GM12878 (cell line): ENCODE measurements around the gene SNCAIP. TPM values are rescaled to one million over a fixed set of nuclear protein-coding genes. Genes with fewer than 3 reads are reported as not detected.
A peak's percentile ranks its signal among the peaks of the same experiment; 100 is the strongest.

ENCODE experiments used
- ATAC-seq: fragments of 200-7000 bp; cut with Tn5 transposase; 3 replicates; pipeline ENCODE4 v1.9.1; 2020; ENCODE audit warnings: mild to moderate bottlenecking, moderate library complexity
- BruUV-seq: library from RNA; stranded (reverse); fragments of 400-500 nt; replicated peaks from 2 replicates; lab custom pipeline; 2021; lab: Mats Ljungman, UMichigan
- CTCF ChIA-PET: fragments of 300-600 bp; sonication (Branson Sonifier 250); formaldehyde crosslinking; extraction: SDS; loops from one replicate; lab custom pipeline; 2021; ENCODE audit warnings: inconsistent platforms; lab: Yijun Ruan, JAX
- POLR2A ChIA-PET: fragments of 350-600 bp; formaldehyde crosslinking; extraction: SDS; loops from one replicate; lab custom pipeline; 2021; ENCODE audit warnings: inconsistent platforms; lab: Charles Lee
- RAD21 ChIA-PET: fragments of 300-600 bp; sonication (Branson Sonifier 250); formaldehyde crosslinking; loops from one replicate; lab custom pipeline; 2023; ENCODE audit warnings: antibody characterized with exemption; ENCODE audit not compliant: unreplicated experiment; lab: Charles Lee
- SMC1A ChIA-PET: fragments of 300-600 bp; sonication (Branson Sonifier 250); formaldehyde crosslinking; loops from one replicate; lab custom pipeline; 2023; ENCODE audit not compliant: unreplicated experiment, uncharacterized antibody; lab: Charles Lee
- DNase-seq: peaks from one replicate; pipeline ENCODE4 v3.0.0-alpha.2; 2011; ENCODE audit warnings: low read depth, low spot score
- FAIRE-seq: peaks from 3 replicates; lab custom pipeline; 2011; peaks lifted over from hg19 to GRCh38; lab: Jason Lieb, UNC
- H2AFZ ChIP-seq: 2 replicates; pipeline ENCODE4 v1.6.0; 2011; ENCODE audit warnings: low read depth, low read length, control low read depth; ENCODE audit not compliant: control insufficient read depth
- H3K27ac ChIP-seq: 2 replicates; pipeline ENCODE4 v1.5.1; 2011; ENCODE audit warnings: control low read depth; ENCODE audit not compliant: control insufficient read depth, insufficient read depth
- H3K27me3 ChIP-seq, 2 experiments: replicated peaks in 1 of 2; 2 replicates each; pipeline versions ENCODE4 v1.6.0 to v1.6.1; 2011; ENCODE audit warnings: low read length in 1 of 2; ENCODE audit not compliant: control insufficient read depth in 2 of 2, insufficient read depth in 2 of 2
- H3K36me3 ChIP-seq, 2 experiments: 2 replicates each; pipeline ENCODE4 v1.5.1; 2011; ENCODE audit warnings: low read length in 1 of 2; ENCODE audit not compliant: control insufficient read depth in 2 of 2, insufficient read depth in 2 of 2
- H3K4me1 ChIP-seq: 2 replicates; pipeline ENCODE4 v1.6.1; 2011; ENCODE audit warnings: mild to moderate bottlenecking, low read length, moderate library complexity, mixed read lengths; ENCODE audit not compliant: control insufficient read depth, insufficient read depth
- H3K4me2 ChIP-seq: 2 replicates; pipeline ENCODE4 v1.6.0; 2011; ENCODE audit warnings: control low read depth; ENCODE audit not compliant: control insufficient read depth, insufficient read depth
- H3K4me3 ChIP-seq: fragments of 200-600 bp; sonication (generic); 2 replicates; pipeline ENCODE4 v1.5.1; 2016
- H3K79me2 ChIP-seq: 2 replicates; pipeline ENCODE4 v1.6.0; 2011; ENCODE audit warnings: low read length; ENCODE audit not compliant: control insufficient read depth, insufficient read depth
- H3K9ac ChIP-seq: 2 replicates; pipeline ENCODE4 v1.8.0; 2011; ENCODE audit warnings: low read length, control low read depth, mixed read lengths; ENCODE audit not compliant: control insufficient read depth, insufficient read depth
- H3K9me3 ChIP-seq: replicated peaks from 3 replicates; pipeline ENCODE4 v1.5.1; 2011; ENCODE audit warnings: mild to moderate bottlenecking, low read length; ENCODE audit not compliant: control insufficient read depth, insufficient read depth
- H4K20me1 ChIP-seq: 2 replicates; pipeline ENCODE4 v1.6.0; 2011; ENCODE audit not compliant: control insufficient read depth, insufficient read depth
- BACH1 ChIP-seq: fragments of 450-650 bp; IDR thresholded peaks from 2 replicates; pipeline ENCODE4 v1.6.1; 2017; ENCODE audit warnings: mild to moderate bottlenecking, borderline replicate concordance
- CEBPZ ChIP-seq: fragments of 150-350 bp; IDR thresholded peaks from 2 replicates; pipeline ENCODE4 v1.6.1; 2016; ENCODE audit warnings: low read depth, low read length
- CHD4 ChIP-seq: fragments of 200-600 bp; sonication (generic); IDR thresholded peaks from 2 replicates; pipeline ENCODE4 v1.6.1; 2016; ENCODE audit warnings: mild to moderate bottlenecking
- GABPA ChIP-seq: IDR thresholded peaks from 2 replicates; pipeline ENCODE4 v1.6.1; 2014; ENCODE audit warnings: antibody characterized with exemption, low read depth, mild to moderate bottlenecking, inconsistent platforms
- NR2F1 ChIP-seq: fragments of 450-650 bp; conservative IDR thresholded peaks from 2 replicates; pipeline ENCODE4 v1.6.1; 2017; ENCODE audit warnings: mild to moderate bottlenecking
- RCOR1 ChIP-seq: conservative IDR thresholded peaks from 2 replicates; pipeline ENCODE4 v1.6.1; 2012; ENCODE audit warnings: low read depth, low read length, improper control_type of control experiment
- SKIL ChIP-seq: fragments of 450-650 bp; IDR thresholded peaks from 2 replicates; pipeline ENCODE4 v1.6.1; 2017; ENCODE audit warnings: mild to moderate bottlenecking, low read depth, inconsistent platforms; ENCODE audit not compliant: poor library complexity, severe bottlenecking
- TAF1 ChIP-seq: IDR thresholded peaks from 2 replicates; pipeline ENCODE4 v1.6.1; 2011; ENCODE audit warnings: mild to moderate bottlenecking, low read depth, low read length, borderline replicate concordance
- ZNF217 ChIP-seq: fragments of 450-650 bp; IDR thresholded peaks from 2 replicates; pipeline ENCODE4 v1.6.1; 2017; ENCODE audit warnings: antibody characterized with exemption, mild to moderate bottlenecking
- ZNF24 ChIP-seq: fragments of 450-650 bp; IDR thresholded peaks from 2 replicates; pipeline ENCODE4 v1.6.1; 2017; ENCODE audit warnings: antibody characterized with exemption, mild to moderate bottlenecking
- ZNF274 ChIP-seq: IDR thresholded peaks from one replicate; pipeline ENCODE4 v1.8.0; 2011; ENCODE audit not compliant: insufficient read length, insufficient read depth
- ZSCAN29 ChIP-seq: fragments of 450-650 bp; IDR thresholded peaks from 2 replicates; pipeline ENCODE4 v1.6.1; 2017; ENCODE audit warnings: mild to moderate bottlenecking, moderate library complexity
- WGBS: methylation state at CpG from one replicate; pipeline ENCODE4 v1.1.6; 2016; ENCODE audit warnings: low lambda C conversion rate; ENCODE audit not compliant: insufficient replicate concordance, insufficient coverage; ENCODE audit errors: missing lambda C conversion rate; 5-methylcytosine and 5-hydroxymethylcytosine counted together
- in situ Hi-C: fragments of 300-500 bp; cut with MboI; formaldehyde crosslinking; loops from 9 replicates; pipeline ENCODE4 v1.14.3; 2018; ENCODE audit warnings: mixed read lengths
- intact Hi-C: fragments of 100-400 bp; cut with micrococcal nuclease; formaldehyde crosslinking; loops from one replicate; pipeline ENCODE4 v1.14.2; 2022; ENCODE audit not compliant: unreplicated experiment
- polyA plus RNA-seq, 11 experiments: library from polyadenylated mRNA; depleted of rRNA in 4 of 11; unstranded in 6 of 11; stranded (reverse) in 5 of 11; fragments of >200 nt; fragmentation: Nextera tagmentation in 4 of 11; fragmentation: Illumina TruSeq in 1 of 11; extraction: Ambion mirVana in 4 of 11; extraction: Trizol in 1 of 11; gene quantifications; 1 replicate in 1 of 11; 2 replicates in 10 of 11; pipeline versions ENCODE4 v1.2.1 to v1.2.3, GENCODE V29; 2011 to 2016; ENCODE audit warnings: inconsistent platforms in 2 of 11, missing spikeins in 2 of 11, low read depth in 1 of 11
- total RNA-seq, 4 experiments: library from RNA; depleted of rRNA in 3 of 4; stranded (reverse); fragments of >200 nt in 3 of 4; fragmentation: Illumina TruSeq in 1 of 4; extraction: Trizol in 1 of 4; gene quantifications; 2 replicates each; pipeline versions ENCODE4 v1.2.1 to v1.2.3, GENCODE V29; 2013 to 2021

SNCAIP gene
- total and polyA plus RNA-seq, 10 of the 15 experiments (the other 5 are each of a cell fraction or from before 2014, with no cell fraction given): 0.03 to 0.62 (median 0.16) TPM; not detected in 1

DNA sequence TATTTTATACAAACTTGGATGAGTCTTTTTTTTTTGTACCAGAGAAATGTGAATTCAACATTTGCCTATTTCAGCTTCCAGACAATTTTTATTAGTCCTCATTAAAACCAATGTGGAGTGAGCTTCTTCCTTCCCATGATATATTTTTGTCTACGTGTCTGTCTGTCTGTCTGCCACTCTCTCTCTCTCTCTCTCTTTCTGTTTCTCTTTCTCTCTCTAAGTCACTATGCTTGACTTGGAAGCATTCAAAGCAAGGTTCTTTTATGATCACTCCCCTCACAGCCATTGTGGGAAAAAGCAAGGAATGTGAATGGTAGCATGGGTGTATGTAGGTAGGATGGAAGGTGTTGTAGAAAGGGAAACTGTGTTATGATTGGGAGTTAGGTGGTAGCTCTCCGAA is 80.2 kb downstream of the SNCAIP start:
- no peak overlapping the region for H3K9ac ChIP-seq
- H3K27me3 ChIP-seq: peaks cover 0 to 2% of the 10 kb centered on the region in 2 experiments; a peak in 2 of 4 replicates
- in situ Hi-C loops: no loop called here
- no peaks in the 10 kb centered on the region for H3K9me3 ChIP-seq
- H4K20me1 ChIP-seq: no peaks in the 10 kb centered on the region
- RAD21 ChIA-PET: interaction anchor here (0.7 to 0.8 kb wide), 2 partner anchors 19 to 21 kb away, joined by 3 read pairs; no protein-coding TSS in a partner anchor
- H3K36me3 ChIP-seq: no peaks in the 10 kb centered on the region
- H2AFZ ChIP-seq: peak overlapping the region; percentile 29; the same call in 1 of the 2 replicates
- SMC1A ChIA-PET: interaction anchor here (0.8 to 1.0 kb wide), 4 partner anchors 11 to 96 kb away, joined by 3 to 4 read pairs (median 4); no protein-coding TSS in a partner anchor
- H3K4me1 ChIP-seq: no peaks in the 10 kb centered on the region
- DNase-seq (no peak), ATAC-seq (no peak), FAIRE-seq (no peak)
- POLR2A ChIA-PET: interaction anchor here (1.2 kb wide), 1 partner anchor 21 kb away, joined by 4 read pairs; no protein-coding TSS in a partner anchor
- no peaks in the 10 kb centered on the region for H3K79me2 ChIP-seq
- CTCF ChIA-PET: interaction anchor here (1.1 to 1.5 kb wide), 3 partner anchors 11 to 97 kb away, joined by 3 to 4 read pairs (median 3); no protein-coding TSS in a partner anchor
- no peak overlapping the region for H3K4me3 ChIP-seq
- intact Hi-C loops: no loop called here
- peak overlapping the region; percentile 13; the same call in 1 of the 2 replicates for H3K4me2 ChIP-seq
- WGBS: 52% methylated on average over 2 of the region's 2 CpGs
- H3K27ac ChIP-seq: no peak overlapping the region
- no TSS peak for BruUV-seq
- TF ChIP-seq TAF1: no peak

GRCh38 chr5:122392824-122393223 is 80.8 kb downstream of the SNCAIP start:
- in situ Hi-C loops (no loop called here), intact Hi-C loops (no loop called here)
- WGBS: 39% methylated on average over 2 of the region's 2 CpGs
- H4K20me1 ChIP-seq: no peaks in the 10 kb centered on the region
- H3K36me3 ChIP-seq: no peaks in the 10 kb centered on the region
- H3K79me2 ChIP-seq: no peaks in the 10 kb centered on the region
- no peak overlapping the region for H3K9ac ChIP-seq
- H3K9me3 ChIP-seq: no peaks in the 10 kb centered on the region
- no peaks in the 10 kb centered on the region for H3K4me1 ChIP-seq
- peaks cover 0 to 2% of the 10 kb centered on the region in 2 experiments; a peak in 2 of 4 replicates for H3K27me3 ChIP-seq
- H3K27ac ChIP-seq: no peak overlapping the region
- no peak for TF ChIP-seq BACH1
- no peak for TF ChIP-seq ZNF24
- no peak for TF ChIP-seq ZNF217
- no peak for TF ChIP-seq CEBPZ
- TF ChIP-seq GABPA: no peak
- no peak for TF ChIP-seq RCOR1
- TF ChIP-seq ZNF274: no peak
- no peak for TF ChIP-seq CHD4
- no peak for TF ChIP-seq NR2F1
- no peak for TF ChIP-seq SKIL
- TF ChIP-seq ZSCAN29: no peak
- RAD21 ChIA-PET: interaction anchor here (0.8 kb wide), 1 partner anchor 21 kb away, joined by 3 read pairs; no protein-coding TSS in a partner anchor
- no peak overlapping the region for H2AFZ ChIP-seq
- no TSS peak for BruUV-seq
- no peak overlapping the region; the same call in 1 of the 2 replicates for H3K4me2 ChIP-seq
- no peak for ATAC-seq
- no peak for DNase-seq
- H3K4me3 ChIP-seq: no peak overlapping the region
- FAIRE-seq: no peak
- SMC1A ChIA-PET: interaction anchor here (1.0 kb wide), 1 partner anchor 19 kb away, joined by 4 read pairs; no protein-coding TSS in a partner anchor
- CTCF ChIA-PET: interaction anchor here (1.5 kb wide), 1 partner anchor 97 kb away, joined by 3 read pairs; no protein-coding TSS in a partner anchor
- POLR2A ChIA-PET: interaction anchor here (1.2 kb wide), 1 partner anchor 20 kb away, joined by 4 read pairs; no protein-coding TSS in a partner anchor
